BE2C (cell line): Measurements from ENCODE around the gene PARD6G.

Source experiments
- DNase-seq: peaks from one replicate; pipeline ENCODE4 v3.0.0-alpha.2; 2020
- H3K27me3 ChIP-seq: fragments of 250-450 bp; sonication (Bioruptor Pico); 2 replicates; pipeline ENCODE4 v1.5.1; 2020; ENCODE audit warnings: mild to moderate bottlenecking
- H3K36me3 ChIP-seq: fragments of 250-450 bp; sonication (Bioruptor Pico); 2 replicates; pipeline ENCODE4 v1.5.1; 2020; ENCODE audit warnings: mild to moderate bottlenecking
- H3K4me1 ChIP-seq: fragments of 250-450 bp; sonication (Bioruptor Pico); 2 replicates; pipeline ENCODE4 v1.5.1; 2020
- H3K4me3 ChIP-seq: 2 replicates; pipeline ENCODE4 v1.5.1; 2011; ENCODE audit warnings: low read depth, low read length
- H3K9me3 ChIP-seq: fragments of 250-450 bp; sonication (Bioruptor Pico); 2 replicates; pipeline ENCODE4 v1.5.1; 2020
- CTCF ChIP-seq: IDR thresholded peaks from 2 replicates; pipeline ENCODE4 v1.5.1; 2012; ENCODE audit warnings: mild to moderate bottlenecking, low read depth, low read length

PARD6G gene

GRCh38 chr18:80229766-80230745 lies 17.3 kb downstream of the PARD6G start:
- DNase-seq, result no peak
- TF ChIP-seq CTCF, result no peak

GRCh38 chr18:80229363-80229762 lies 18.0 kb downstream of the PARD6G start:
- DNase-seq, result no peak
- Histone ChIP-seq H3K4me3 (no peak overlapping the region), H3K27me3 (no peaks in the 10 kb centered on the region), H3K4me1 (no peaks in the 10 kb centered on the region), H3K9me3 (no peaks in the 10 kb centered on the region), H3K36me3 (no peaks in the 10 kb centered on the region)
- TF ChIP-seq CTCF, result no peak

More at GRCh38 chr18:80229766-80230745, 17.3 kb downstream of the PARD6G start:
- Histone ChIP-seq H3K4me1 (no peaks in the 10 kb centered on the region), H3K27me3 (no peaks in the 10 kb centered on the region), H3K36me3 (no peaks in the 10 kb centered on the region), H3K9me3 (no peaks in the 10 kb centered on the region), H3K4me3 (no peak overlapping the region)

- Histone ChIP-seq H3K4me1 (no peaks in the 10 kb centered on the region), H3K9me3 (no peaks in the 10 kb centered on the region), H3K27me3 (no peaks in the 10 kb centered on the region), H3K36me3 (no peaks in the 10 kb centered on the region), H3K4me3 (no peak overlapping the region)
- TF ChIP-seq CTCF, result no peak
- no peak for DNase-seq
Measured at GRCh38 chr18:80228051-80228848, 19.1 kb downstream of the PARD6G start.

GRCh38 chr18:80227472-80227871 lies 19.8 kb downstream of the PARD6G start:
- no peak for DNase-seq
- H3K27me3 ChIP-seq, result no peaks in the 10 kb centered on the region
- no peaks in the 10 kb centered on the region for H3K9me3 ChIP-seq
- no peak for TF ChIP-seq CTCF
- no peak overlapping the region for H3K4me3 ChIP-seq
- H3K36me3 ChIP-seq, result no peaks in the 10 kb centered on the region
- H3K4me1 ChIP-seq, result no peaks in the 10 kb centered on the region

- Histone ChIP-seq H3K36me3 (no peaks in the 10 kb centered on the region), H3K4me3 (no peak overlapping the region), H3K27me3 (no peaks in the 10 kb centered on the region), H3K4me1 (no peaks in the 10 kb centered on the region), H3K9me3 (no peaks in the 10 kb centered on the region)
- TF ChIP-seq CTCF, result no peak
- DNase-seq, result no peak
Measured at GRCh38 chr18:80225685-80226084, 21.6 kb downstream of the PARD6G start.
